NAMALWA (cell line): ENCODE results near the gene HOXB3.

ENCODE experiments used
- DNase-seq: peaks from one replicate; pipeline ENCODE4 v3.0.0-alpha.2; 2015; ENCODE audit warnings: low spot score

HOXB3 gene

GRCh38 chr17:48589831-48590606, at the start of gene HOXB3:
TSS of gene HOXB3 (minus strand) at chr17:48590241. CDS start at chr17:48552474, 37,767 bp downstream.
- DNase-seq = no peak

- DNase-seq = no peak
Measured at GRCh38 chr17:48639136-48639535, 49.1 kb upstream of the HOXB3 start.

- DNase-seq = no peak
Measured at GRCh38 chr17:48637323-48638260, 47.6 kb upstream of the HOXB3 start.

GRCh38 chr17:48636177-48637018, 46.4 kb upstream of the HOXB3 start:
- DNase-seq = peak; percentile 93

GRCh38 chr17:48634493-48635208, 44.6 kb upstream of the HOXB3 start:
- no peak for DNase-seq

- DNase-seq = no peak
Measured at GRCh38 chr17:48633266-48633677, 43.2 kb upstream of the HOXB3 start.

GRCh38 chr17:48632579-48633265, 42.7 kb upstream of the HOXB3 start:
- no peak for DNase-seq

GRCh38 chr17:48631693-48632578, 41.9 kb upstream of the HOXB3 start:
- no peak for DNase-seq

GRCh38 chr17:48630925-48631692, 41.1 kb upstream of the HOXB3 start:
- DNase-seq = no peak

- DNase-seq = no peak
Measured at GRCh38 chr17:48630009-48630924, 40.2 kb upstream of the HOXB3 start.

GRCh38 chr17:48629411-48629759, 39.3 kb upstream of the HOXB3 start:
- no peak for DNase-seq

- no peak for DNase-seq
Measured at GRCh38 chr17:48628649-48629410, 38.8 kb upstream of the HOXB3 start.

- DNase-seq = no peak
Measured at GRCh38 chr17:48627623-48628521, 37.8 kb upstream of the HOXB3 start.

- DNase-seq = no peak
Measured at GRCh38 chr17:48627118-48627597, 37.1 kb upstream of the HOXB3 start.

GRCh38 chr17:48626245-48627117, 36.4 kb upstream of the HOXB3 start, which contains the start of gene HOXB9:
TSS of gene HOXB9 (minus strand) at chr17:48626358. CDS start at chr17:48626269, 89 bp downstream.
- DNase-seq = no peak
